ENCODE data around the gene RNF31.

Gene RNF31

GRCh38 chr14:24117179-24117578, 30.1 kb upstream of the RNF31 start:
- no peak for DNase-seq

DNA sequence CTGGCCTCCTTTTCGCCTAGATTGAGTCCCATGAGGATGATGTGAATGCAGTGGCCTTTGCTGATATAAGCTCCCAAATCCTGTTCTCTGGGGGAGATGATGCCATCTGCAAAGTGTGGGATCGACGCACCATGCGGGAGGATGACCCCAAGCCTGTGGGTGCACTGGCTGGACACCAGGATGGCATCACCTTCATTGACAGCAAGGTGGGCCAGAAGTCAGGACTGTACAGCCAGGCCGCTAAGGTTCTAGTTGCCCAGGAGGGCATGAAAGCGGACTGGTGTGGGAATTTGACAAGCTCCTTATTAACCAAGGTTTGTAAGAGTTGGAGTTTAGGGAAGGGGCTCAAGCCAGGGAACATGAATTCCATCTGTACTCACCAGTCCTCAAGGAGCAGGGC, 27.6 kb upstream of the RNF31 start:
- DNase-seq: no peak

- DNase-seq: no peak
Measured at GRCh38 chr14:24121210-24121609, 26.1 kb upstream of the RNF31 start.

GRCh38 chr14:24122416-24122815, 24.9 kb upstream of the RNF31 start:
- DNase-seq: no peak

DNA sequence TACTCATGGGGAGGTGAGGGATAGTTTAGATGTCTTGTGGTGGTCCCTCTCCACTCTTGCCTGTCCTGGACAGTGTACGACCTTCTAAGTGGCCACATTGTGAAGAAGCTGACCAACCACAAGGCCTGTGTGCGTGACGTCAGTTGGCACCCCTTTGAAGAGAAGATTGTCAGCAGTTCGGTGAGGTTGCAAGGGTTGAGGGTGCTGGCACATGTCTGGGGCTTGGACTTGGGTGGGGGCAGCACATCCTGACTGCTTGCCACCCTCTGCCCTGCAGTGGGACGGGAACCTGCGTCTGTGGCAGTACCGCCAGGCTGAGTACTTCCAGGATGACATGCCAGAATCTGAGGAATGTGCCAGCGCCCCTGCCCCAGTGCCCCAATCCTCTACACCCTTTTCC, 24.4 kb upstream of the RNF31 start:
- DNase-seq: no peak

GRCh38 chr14:24123424-24124417, 23.6 kb upstream of the RNF31 start:
- DNase-seq: no peak

DNA sequence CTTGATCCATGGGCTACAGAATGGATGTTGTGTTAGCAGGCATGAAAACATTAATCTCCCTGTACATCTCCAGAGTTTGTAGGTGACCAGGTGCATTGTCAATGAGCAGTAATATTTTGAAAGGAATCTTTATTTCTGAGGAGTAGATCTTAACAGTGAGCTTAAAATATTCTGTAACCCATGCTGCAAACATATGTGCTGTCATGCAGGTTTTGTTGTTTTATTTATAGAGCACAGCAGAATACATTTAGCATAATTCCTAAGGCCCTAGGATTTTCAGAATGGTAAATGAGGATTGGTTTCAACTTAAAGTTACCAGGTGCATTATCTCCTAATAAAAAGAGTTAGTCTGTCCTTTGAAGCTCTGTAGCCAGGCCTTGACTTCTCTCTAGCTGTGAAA, 20.4 kb upstream of the RNF31 start:
- DNase-seq: peak in 1 of 2 donors; percentile 2

DNA sequence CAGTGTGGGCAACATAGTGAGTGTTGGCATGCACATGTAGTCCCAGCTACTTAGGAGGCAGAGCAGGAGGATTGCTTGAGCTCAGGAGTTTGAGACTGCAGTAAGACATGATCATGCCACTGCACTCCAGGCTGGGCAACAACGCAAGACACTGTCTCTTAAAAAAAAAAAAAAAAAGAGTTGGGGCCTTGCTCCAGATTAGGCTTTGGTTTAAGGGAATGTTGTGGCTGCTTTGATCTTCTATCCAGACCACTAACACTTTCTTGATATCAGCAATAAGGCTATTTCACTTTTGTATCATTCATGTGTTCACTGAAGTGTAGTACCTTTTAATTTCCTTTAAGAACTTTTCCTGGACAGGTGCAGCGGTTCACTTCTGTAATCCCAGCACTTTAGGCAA, 19.6 kb upstream of the RNF31 start:
- no peak for DNase-seq

GRCh38 chr14:24129410-24129998, 17.8 kb upstream of the RNF31 start:
- no peak for DNase-seq

GRCh38 chr14:24130380-24130716, 16.9 kb upstream of the RNF31 start, which contains the start of gene FITM1:
FITM1 (plus strand) TSS chr14:24130659; CDS start chr14:24131564, 905 bp downstream.
- no peak for DNase-seq

GRCh38 chr14:24130717-24131548, 16.4 kb upstream of the RNF31 start:
- no peak for DNase-seq

DNA sequence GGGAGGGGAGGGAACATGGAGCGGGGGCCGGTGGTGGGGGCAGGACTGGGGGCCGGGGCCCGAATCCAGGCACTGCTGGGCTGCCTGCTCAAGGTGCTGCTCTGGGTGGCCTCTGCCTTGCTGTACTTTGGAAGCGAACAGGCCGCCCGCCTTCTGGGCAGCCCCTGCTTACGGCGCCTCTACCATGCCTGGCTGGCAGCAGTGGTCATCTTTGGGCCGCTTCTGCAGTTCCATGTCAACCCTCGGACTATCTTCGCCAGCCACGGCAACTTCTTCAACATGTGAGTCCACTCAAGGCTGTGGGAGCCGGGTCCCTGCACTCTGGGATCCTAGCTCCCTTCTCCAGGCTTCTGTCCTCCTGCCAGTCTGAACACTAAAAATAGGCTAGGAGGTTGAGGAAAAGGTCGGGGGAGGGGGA, 15.7 kb upstream of the RNF31 start:
- no peak for DNase-seq

- DNase-seq: no peak
Measured at GRCh38 chr14:24132061-24132685, 15.1 kb upstream of the RNF31 start.

- no peak for DNase-seq
Measured at GRCh38 chr14:24132976-24133375, 14.3 kb upstream of the RNF31 start.

- no peak for DNase-seq
Measured at GRCh38 chr14:24133735-24134134, 13.6 kb upstream of the RNF31 start.

DNA sequence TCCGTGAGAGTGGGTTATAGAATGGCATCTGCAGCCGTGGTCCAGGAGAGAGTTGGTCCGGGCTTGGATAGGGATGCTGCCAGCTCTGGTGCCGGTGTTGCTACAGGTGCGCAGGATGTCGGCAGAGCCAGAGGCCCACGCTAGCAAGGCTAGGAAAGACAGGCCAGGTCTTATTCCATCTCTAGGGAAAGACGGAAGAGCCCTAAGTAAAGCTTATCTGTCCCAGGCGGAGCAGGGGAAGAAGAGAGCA, 11.8 kb upstream of the RNF31 start:
- DNase-seq: no peak

DNA sequence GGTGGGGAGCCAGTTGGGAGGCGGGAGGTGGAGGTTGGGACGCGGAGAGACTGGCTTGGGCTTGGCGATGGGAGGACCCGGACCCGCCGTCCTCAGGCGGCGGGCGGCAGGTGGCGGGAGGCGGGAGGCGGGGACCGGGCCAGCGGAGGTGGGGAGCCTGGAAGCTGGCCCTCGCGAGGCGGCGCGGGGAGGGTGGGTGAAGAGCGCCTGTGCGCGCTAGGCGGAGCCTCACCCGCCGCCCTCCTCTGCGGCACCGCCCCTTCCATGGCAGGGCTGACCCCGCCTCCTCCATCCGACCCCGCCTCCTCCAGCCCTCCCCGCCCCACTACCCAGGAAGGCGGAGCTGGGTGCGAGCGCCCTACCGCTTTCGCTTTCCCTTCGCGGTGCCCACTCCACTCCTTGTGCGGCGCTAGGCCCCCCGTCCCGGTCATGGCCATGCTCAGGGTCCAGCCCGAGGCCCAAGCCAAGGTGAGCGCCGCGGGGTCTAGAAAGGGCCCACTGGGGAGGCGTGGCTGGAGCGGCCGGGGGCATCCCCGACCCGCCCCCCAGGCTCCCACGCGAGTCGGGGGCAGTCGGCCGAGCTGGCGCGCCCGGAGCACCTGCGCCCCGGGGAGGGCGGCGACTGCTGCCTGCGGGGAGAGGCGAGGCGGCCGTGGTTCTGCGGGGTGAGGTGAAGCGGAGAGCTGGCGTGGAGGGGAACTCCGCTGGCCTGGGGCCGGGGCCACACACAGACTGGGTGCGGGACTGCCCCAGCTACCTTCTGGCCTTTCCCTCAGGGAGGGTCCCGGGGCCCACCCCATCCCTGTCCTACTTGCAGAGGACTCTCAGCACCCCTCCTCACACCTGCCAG, 11.2 kb upstream of the RNF31 start, which contains the start of gene PSME1:
TSS of gene PSME1 (plus strand) at position 361 of the 850 bp plus-strand sequence. CDS start at position 430, 69 bp downstream.
- DNase-seq: peak; percentile 90 to 91

- no peak for DNase-seq
Measured at GRCh38 chr14:24136684-24137528, 10.4 kb upstream of the RNF31 start.

DNA sequence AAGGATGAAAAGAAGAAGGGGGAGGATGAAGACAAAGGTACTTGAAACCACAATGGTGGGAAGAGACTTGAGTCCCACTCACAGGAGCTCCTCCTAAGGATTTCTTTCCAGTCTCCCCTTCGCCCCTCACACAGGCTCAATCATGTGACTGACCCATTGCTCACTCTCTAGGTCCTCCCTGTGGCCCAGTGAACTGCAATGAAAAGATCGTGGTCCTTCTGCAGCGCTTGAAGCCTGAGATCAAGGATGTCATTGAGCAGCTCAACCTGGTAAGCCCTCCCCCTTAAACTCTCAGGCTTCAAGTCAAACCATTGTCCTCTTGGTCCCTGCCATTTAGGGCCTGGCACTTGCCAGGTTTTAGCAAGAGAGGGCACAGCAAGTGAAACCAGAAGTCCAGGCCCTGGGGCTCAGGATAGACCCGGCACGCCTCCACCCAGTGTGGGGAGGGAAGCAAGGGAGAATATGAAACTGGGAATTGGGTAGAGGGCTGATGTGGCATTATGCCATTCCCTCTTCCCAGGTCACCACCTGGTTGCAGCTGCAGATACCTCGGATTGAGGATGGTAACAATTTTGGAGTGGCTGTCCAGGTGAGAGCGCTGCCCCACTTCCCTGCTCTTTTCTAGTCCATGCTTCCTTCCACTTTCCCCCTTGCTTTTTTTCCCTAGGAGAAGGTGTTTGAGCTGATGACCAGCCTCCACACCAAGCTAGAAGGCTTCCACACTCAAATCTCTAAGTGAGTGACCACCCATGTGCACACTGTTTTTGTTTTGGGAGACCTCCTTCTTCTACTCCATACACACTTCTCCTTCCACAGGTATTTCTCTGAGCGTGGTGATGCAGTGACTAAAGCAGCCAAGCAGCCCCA, 9.5 kb upstream of the RNF31 start:
- DNase-seq: no peak
